ENCODE measurements around the gene KIF2C. TPM values are rescaled to one million over a fixed set of nuclear protein-coding genes. Genes with fewer than 3 reads are reported as not detected.

KIF2C gene
- 21.6 and 87.8 TPM in 2 replicates for total RNA-seq

DNA sequence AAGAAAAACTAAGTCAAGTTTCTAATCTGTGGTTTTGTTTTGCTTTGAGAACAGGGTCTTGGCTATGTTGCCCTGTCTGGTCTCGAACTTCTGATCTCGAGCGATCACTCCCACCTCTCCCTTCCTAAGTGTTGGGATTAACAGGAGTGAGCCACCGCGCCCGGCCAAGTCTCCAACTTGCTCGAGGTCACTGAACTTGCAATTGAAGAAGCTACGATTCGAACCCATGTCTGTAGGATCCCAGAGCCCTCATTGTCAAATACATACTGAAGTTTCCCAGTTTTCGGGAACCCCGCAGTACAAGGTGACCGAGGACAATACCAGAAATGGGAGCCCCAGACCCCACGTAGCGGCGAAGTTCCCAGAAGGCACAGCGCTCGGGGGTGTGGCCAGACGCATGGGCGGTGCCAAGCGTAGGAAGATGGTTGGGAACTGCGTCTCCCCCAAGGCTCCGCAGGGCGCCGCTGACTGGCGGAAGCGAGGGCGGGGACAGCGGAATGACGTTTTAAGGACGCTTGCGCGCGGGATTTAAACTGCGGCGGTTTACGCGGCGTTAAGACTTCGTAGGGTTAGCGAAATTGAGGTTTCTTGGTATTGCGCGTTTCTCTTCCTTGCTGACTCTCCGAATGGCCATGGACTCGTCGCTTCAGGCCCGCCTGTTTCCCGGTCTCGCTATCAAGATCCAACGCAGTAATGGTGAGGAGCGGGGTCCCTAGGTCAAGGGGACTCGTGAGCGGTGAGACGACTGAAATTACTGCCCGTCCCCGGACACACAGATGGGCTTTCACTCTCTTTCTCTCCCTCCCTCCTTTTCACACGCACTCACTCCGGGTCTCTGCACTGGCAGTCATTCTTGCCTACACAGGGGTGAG, at the start of gene KIF2C:
KIF2C (plus strand) TSS at position 531 of the 872 bp plus-strand sequence; CDS start at position 627, 96 bp downstream.

DNA sequence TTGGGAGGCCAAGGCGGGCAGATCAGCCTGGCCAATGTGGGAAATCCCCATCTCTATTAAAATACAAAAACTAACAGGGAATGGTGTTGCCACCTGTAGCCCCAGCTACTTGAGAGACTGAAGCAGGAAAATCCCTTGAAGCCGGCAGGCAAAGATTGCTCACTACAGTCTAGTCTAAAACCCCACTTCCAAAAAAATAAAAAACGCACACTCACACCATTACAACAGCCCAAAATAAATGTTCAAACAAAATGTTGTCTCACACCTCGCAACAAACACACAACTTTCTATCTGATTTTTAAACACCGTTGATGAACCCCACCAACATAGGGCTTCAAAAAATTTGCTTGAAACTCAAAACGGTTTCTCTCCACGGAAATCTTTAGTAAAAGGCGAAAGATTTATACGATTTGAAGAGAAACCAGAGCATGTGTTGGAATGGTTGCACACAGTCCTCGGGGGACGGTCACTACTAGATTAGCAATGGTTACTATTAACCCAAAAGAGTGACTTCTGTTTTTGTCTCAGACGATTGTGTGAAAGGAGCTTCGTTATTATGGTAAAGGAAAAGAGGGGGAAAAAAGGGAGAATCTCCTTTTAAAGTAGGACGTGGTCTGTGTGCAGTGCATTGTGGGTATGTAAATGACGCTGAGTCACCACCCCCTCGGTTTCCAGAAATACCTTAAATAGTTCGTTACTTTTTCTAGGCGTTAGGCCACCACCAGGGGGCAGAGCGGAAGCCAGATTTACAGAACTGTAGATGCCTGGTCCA, 8.7 kb upstream of the KIF2C start, which contains the start of gene RNU5D-1:
RNU5D-1 (minus strand) TSS at position 430 of the 772 bp plus-strand sequence.

DNA sequence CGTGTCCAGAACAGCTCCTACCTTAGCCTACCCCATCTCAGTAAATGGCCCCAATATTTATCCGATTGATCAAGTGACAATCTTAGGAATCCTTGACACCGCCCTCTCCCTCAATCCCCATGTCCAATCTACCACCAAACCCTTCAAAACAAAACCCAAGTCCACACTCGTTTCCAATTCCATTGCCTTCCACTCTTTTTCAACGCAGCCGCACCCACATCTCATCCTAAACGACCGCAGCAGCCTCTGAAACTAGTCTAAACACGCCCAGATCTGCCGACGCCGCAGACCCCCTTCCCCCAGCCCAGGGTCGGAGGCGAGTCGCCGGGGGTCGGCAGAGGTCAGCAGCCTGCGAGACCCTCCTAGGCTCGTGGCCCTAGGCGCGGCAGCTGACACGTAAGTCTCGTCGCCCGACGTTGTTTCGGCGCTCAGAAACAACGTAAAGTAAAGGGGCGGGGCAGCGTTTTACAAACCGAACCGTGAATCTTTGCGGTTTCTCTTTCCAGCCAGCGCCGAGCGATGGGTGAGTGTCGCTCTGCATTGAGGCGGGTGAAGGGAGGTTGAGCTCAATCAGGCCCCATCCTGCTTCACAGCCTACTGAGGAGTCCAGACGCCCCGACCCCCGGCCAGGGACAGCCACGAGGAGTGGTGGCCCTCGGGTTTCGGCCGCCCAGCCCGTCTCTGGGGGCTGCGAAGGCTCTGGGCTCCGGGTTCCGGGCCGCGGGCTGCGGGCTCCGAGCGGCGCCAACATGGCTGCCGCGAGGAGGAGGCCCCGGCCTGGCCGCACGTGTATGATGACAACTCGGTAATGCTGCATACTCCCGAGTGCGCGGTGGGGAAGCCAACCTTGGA, 35.7 kb downstream of the KIF2C start, which contains the start of gene RPS8:
RPS8 (plus strand) TSS at position 463 of the 852 bp plus-strand sequence; CDS start at position 520, 57 bp downstream.

DNA sequence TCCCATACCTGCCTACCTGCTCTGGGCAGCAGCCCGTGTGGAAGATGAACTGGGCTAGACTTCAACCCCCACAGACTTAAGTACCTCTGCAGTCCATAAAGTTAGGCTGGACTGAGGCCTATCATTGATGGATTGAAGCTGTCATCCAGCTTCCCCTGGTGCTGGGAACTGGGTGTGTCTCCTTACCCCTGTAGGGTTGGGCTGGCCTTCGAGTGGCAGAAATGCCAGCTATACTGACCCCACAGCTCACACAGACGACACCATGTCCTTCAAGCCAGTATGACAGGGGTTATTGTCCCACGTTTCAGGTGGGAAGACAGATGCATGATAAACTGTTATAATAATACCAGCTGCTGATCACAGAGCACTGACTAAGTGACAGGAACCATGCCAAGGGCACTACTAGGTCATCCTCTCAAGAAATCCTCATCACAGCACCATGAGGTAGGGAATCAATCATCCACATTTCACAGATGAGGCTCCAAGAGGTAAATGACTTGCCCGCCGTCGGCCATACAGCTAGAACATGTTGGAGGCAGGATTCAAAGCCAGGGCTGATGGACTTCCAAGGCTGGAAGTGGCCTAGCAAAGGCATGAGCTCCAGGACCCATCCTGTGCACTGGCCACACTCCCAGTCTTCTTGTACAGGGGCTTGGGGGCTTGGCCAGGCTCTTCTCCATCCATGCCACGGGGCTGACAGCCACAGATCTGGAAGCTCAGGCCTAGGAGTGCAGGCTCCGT, 48.7 kb downstream of the KIF2C start, which contains the start of gene BEST4:
BEST4 (minus strand) TSS at position 51 of the 741 bp plus-strand sequence. CDS start 465 bp downstream, outside the sequence.

DNA sequence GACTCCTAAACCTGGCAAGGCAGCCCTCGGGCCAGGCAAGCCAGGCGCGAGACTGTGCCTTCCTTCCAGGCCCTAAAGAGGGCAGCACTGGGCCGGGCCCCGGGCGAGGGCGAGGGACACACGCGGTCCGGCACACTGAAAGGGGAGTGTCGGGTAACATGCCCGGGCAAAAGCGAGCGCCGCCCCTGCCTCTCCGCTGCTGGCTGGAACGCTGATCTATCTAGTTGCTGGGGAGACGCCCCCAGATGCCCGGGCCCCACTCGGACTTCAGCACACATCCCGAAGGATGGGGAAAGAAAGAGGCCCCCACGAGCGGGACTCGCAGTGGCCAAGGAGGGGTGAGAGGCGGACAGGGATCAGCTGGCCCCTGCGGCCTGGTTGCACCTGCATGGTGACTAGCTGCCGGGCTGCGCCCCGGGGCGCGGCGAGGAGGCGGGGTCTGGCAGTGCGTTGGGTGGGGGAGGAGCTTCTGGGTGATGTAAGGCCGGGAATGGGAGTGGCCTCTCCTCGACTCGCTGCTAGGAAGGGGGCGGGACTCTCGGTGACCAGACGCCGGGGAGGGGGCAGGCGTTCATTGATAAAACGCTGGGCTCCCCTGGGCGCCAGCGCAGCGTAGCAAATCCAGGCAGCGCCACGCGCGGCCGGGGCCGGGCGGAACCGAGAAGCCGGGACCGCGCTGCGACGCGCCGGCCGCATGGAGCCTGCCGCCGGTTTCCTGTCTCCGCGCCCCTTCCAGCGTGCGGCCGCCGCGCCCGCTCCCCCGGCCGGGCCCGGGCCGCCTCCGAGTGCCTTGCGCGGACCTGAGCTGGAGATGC, 60.3 kb downstream of the KIF2C start, which contains the start of gene PLK3:
PLK3 (plus strand) TSS at position 608 of the 815 bp plus-strand sequence; CDS start at position 695, 87 bp downstream.

DNA sequence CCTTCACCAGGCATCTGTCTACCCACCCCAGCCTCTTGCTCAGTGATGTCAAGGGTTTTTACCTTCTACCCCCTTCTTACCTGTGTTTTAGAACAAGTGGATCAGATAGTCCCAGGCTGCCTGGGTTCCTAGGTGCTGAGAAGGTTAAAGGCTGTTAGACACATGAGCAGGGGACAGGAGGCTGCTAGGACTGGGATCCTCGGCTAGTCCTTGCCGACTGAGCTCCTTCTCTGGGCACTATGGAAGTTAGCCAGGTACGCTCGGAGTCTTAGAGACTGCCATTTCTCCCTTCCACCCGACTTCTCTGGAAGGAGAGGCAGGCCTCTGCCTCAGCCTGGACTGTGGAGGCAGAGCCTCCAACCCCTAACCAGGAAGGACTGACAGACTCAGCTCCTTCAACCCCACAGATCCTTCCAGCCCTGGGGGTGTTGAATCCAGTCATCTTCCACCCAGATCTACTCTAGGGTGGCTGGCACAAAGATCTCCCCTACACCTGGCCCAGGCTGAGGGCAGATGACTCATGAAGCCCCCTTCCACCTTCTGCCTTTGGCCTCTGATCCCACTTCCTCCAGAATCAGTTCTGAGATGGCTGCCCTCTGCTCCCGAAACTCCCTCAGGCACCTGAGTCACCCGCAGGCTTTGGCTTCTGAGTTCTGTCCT, 67.2 kb downstream of the KIF2C start, which contains the start of gene DYNLT4:
DYNLT4 (minus strand) TSS at position 648 of the 660 bp plus-strand sequence. CDS start 683 bp downstream, outside the sequence.

DNA sequence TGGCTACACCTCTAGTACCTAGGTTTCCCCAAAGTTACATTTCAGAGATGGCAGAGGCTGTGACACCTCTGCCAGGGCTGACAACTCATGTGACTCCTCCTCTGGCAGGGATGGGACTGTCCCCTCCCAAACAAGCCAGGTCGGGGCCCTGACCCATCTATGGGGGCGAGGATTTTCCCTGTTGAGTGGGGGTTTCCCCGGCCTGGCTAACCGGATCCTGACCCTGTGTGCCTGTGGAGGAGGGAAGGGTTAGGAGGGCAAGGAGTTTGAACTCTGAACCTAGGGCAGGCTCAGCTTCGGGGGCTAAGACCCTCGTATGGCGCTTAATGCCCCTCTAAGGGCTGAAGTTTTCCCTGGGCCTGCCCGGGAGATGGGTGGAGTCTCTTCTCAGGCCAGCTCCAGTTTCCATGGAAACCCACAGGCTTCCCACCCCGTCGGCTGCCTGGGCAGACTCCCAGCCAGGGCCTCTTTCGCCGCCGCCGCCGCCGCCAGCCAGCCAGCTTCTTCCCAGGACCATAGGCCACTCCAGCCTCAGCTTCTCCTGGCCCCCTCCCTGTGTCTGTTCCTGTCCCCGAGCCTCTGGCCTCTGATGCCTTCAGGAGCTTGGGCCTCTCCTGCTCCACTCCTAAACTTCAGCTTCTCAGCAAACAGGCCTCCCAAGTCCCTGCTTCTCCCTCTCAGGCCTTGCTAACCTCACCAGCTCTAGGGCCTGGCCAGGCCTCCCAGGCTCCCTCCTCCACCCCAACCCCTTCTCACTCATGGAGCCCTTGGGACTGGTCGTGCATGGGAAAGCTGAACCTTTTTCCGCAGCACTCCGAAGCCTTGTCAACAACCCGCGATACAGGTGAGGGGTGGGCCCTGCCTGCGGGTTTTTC, 68.7 kb downstream of the KIF2C start, which contains the start of gene BTBD19:
BTBD19 (plus strand) TSS at position 461 of the 875 bp plus-strand sequence; CDS start at position 759, 298 bp downstream.

Other genes with a start within 250 kb of the KIF2C start
- 9.1 and 9.3 TPM in 2 replicates for gene TMEM53, start 65.4 kb upstream of the KIF2C start, total RNA-seq
- 0.11 and 0.87 TPM in 2 replicates for gene ARMH1, start 65.1 kb upstream of the KIF2C start, total RNA-seq
- gene RNU5D-1, start 8.7 kb upstream of the KIF2C start, total RNA-seq, result not detected in 2 replicates
- 1,812 and 2,006 TPM in 2 replicates for gene RPS8, start 35.7 kb downstream of the KIF2C start, total RNA-seq
- 0.11 TPM in 1 of 2 replicates, not detected in the other for gene BEST4, start 48.3 kb downstream of the KIF2C start, total RNA-seq
- 39.4 and 43.7 TPM in 2 replicates for gene PLK3, start 60.5 kb downstream of the KIF2C start, total RNA-seq
- not detected in 2 replicates for gene DYNLT4, start 67.5 kb downstream of the KIF2C start, total RNA-seq
- 5.4 and 12.0 TPM in 2 replicates for gene BTBD19, start 68.7 kb downstream of the KIF2C start, total RNA-seq
- 0.12 and 0.22 TPM in 2 replicates for gene PTCH2, start 103.4 kb downstream of the KIF2C start, total RNA-seq
- gene EIF2B3, start 246.8 kb downstream of the KIF2C start, total RNA-seq, result 48.0 and 73.4 TPM in 2 replicates